ENCODE measurements around the gene ADGRB3. TPM values are rescaled to one million over a fixed set of nuclear protein-coding genes. Genes with fewer than 3 reads are reported as not detected.

ADGRB3 gene
- polyA plus RNA-seq, 3 donors: 0.04 to 0.23 (median 0.05) TPM

GRCh38 chr6:69185276-69185675, 550.2 kb downstream of the ADGRB3 start:
- peaks cover 0 to 3% (median 0%) of the 10 kb centered on the region in 7 donors for H3K9me3 Mint-ChIP-seq
- Histone ChIP-seq H3K27ac (ENCODE audit: low read depth in 1 of 2, low read length in 2 of 2) (no peak overlapping the region), H3K4me2 (replicated peaks; ENCODE audit: extremely low read depth, low read length, poor library complexity, severe bottlenecking) (no peak overlapping the region), H3K9me3 (replicated peaks in 1 of 2; ENCODE audit: control insufficient read depth in 1 of 2, insufficient read depth in 1 of 2, low read length in 2 of 2) (peaks cover 3 to 7% of the 10 kb centered on the region in 2 donors), H3K36me3 (replicated peaks in 1 of 2; ENCODE audit: control insufficient read depth in 1 of 2, insufficient read depth in 2 of 2, low read length in 2 of 2) (no peaks in the 10 kb centered on the region), H3K4me1 (ENCODE audit: control insufficient read depth in 1 of 2, insufficient read depth in 2 of 2, low read length in 2 of 2) (no peaks in the 10 kb centered on the region), H2AFZ (ENCODE audit: insufficient read depth, low read depth, low read length, poor library complexity, severe bottlenecking) (no peak overlapping the region), H3K79me2 (ENCODE audit: insufficient read depth, low read length) (no peaks in the 10 kb centered on the region), H3K27me3 (ENCODE audit: control insufficient read depth in 2 of 2, insufficient read depth in 2 of 2, low read length in 2 of 2) (no peaks in the 10 kb centered on the region), H3K9ac (ENCODE audit: insufficient read depth, low read length, poor library complexity, severe bottlenecking) (no peak overlapping the region), H3K4me3 (replicated peaks in 1 of 3; ENCODE audit: low read depth in 2 of 3, low read length in 3 of 3) (no peak overlapping the region), H4K20me1 (ENCODE audit: insufficient read depth, low read length) (no peaks in the 10 kb centered on the region)
- H3K27me3 Mint-ChIP-seq (ENCODE audit: low read depth in 3 of 3): no peaks in the 10 kb centered on the region
- H3K4me1 Mint-ChIP-seq: no peaks in the 10 kb centered on the region
- no CpG with 5 or more reads among the region's 3 CpGs for WGBS (ENCODE audit: insufficient coverage)
- intact Hi-C loops (cut with micrococcal nuclease): no loop called here
- H3K4me3 Mint-ChIP-seq: no peak overlapping the region
- TF ChIP-seq, protein P1, sequence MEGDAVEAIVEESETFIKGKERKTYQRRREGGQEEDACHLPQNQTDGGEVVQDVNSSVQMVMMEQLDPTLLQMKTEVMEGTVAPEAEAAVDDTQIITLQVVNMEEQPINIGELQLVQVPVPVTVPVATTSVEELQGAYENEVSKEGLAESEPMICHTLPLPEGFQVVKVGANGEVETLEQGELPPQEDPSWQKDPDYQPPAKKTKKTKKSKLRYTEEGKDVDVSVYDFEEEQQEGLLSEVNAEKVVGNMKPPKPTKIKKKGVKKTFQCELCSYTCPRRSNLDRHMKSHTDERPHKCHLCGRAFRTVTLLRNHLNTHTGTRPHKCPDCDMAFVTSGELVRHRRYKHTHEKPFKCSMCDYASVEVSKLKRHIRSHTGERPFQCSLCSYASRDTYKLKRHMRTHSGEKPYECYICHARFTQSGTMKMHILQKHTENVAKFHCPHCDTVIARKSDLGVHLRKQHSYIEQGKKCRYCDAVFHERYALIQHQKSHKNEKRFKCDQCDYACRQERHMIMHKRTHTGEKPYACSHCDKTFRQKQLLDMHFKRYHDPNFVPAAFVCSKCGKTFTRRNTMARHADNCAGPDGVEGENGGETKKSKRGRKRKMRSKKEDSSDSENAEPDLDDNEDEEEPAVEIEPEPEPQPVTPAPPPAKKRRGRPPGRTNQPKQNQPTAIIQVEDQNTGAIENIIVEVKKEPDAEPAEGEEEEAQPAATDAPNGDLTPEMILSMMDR (IDR thresholded peaks at IDR 0.05): no peak
- no peak overlapping the region for H3K27ac Mint-ChIP-seq
- no peak for DNase-seq
- no peaks in the 10 kb centered on the region for H3K36me3 Mint-ChIP-seq

DNA sequence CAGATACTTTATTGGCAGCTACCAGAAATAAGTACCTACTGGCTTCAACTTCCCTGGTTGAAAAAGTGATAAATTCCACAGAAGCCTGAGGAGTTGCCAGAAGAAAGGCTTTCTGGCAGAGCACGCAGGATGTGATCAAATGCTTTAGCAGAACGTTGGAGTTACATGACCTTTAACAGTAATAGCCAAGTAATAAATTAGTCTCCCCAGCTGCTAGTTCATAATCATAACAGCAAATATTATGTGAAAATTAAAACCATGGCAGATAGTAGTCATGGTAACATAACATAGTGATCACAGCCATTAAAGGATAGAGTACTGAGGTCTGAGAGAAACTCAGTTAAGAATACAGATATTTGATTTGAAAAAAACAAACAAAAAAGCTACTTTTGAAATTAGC, 567.7 kb downstream of the ADGRB3 start:
- Histone ChIP-seq H3K27ac (ENCODE audit: low read depth in 1 of 2, low read length in 2 of 2) (no peak overlapping the region), H3K27me3 (ENCODE audit: control insufficient read depth in 2 of 2, insufficient read depth in 2 of 2, low read length in 2 of 2) (no peaks in the 10 kb centered on the region), H4K20me1 (ENCODE audit: insufficient read depth, low read length) (no peaks in the 10 kb centered on the region), H3K4me3 (replicated peaks in 1 of 3; ENCODE audit: low read depth in 2 of 3, low read length in 3 of 3) (no peak overlapping the region), H3K79me2 (ENCODE audit: insufficient read depth, low read length) (no peaks in the 10 kb centered on the region), H3K4me2 (replicated peaks; ENCODE audit: extremely low read depth, low read length, poor library complexity, severe bottlenecking) (no peak overlapping the region), H3K9me3 (replicated peaks in 1 of 2; ENCODE audit: control insufficient read depth in 1 of 2, insufficient read depth in 1 of 2, low read length in 2 of 2) (peaks cover 0 to 3% of the 10 kb centered on the region in 2 donors), H3K4me1 (ENCODE audit: control insufficient read depth in 1 of 2, insufficient read depth in 2 of 2, low read length in 2 of 2) (no peaks in the 10 kb centered on the region), H3K36me3 (replicated peaks in 1 of 2; ENCODE audit: control insufficient read depth in 1 of 2, insufficient read depth in 2 of 2, low read length in 2 of 2) (no peaks in the 10 kb centered on the region), H3K9ac (ENCODE audit: insufficient read depth, low read length, poor library complexity, severe bottlenecking) (no peak overlapping the region), H2AFZ (ENCODE audit: insufficient read depth, low read depth, low read length, poor library complexity, severe bottlenecking) (no peak overlapping the region)
- Mint-ChIP-seq H3K27ac (no peak overlapping the region), H3K36me3 (no peaks in the 10 kb centered on the region), H3K4me1 (no peaks in the 10 kb centered on the region), H3K27me3 (ENCODE audit: low read depth in 3 of 3) (peaks cover 0 to 2% (median 0%) of the 10 kb centered on the region in 3 donors), H3K9me3 (peaks cover 0 to 2% (median 0%) of the 10 kb centered on the region in 7 donors), H3K4me3 (no peak overlapping the region)
- TF ChIP-seq, protein P1 (IDR thresholded peaks at IDR 0.05): no peak
- DNase-seq: no peak
- intact Hi-C loops (cut with micrococcal nuclease): no loop called here
- 86% methylated on average over 1 of the region's 2 CpGs for WGBS (ENCODE audit: insufficient coverage)
